ENCODE results near the gene ARMC3. TPM values are rescaled to one million over a fixed set of nuclear protein-coding genes. Genes with fewer than 3 reads are reported as not detected.
"Not testable (repeated sequence)": the region's sequence is repeated elsewhere in the genome, so short reads cannot be mapped to it uniquely, and the experiment has no call there.

The ARMC3 gene
- total RNA-seq, 5 donors from 2014 or later (not counting 1 experiment from before 2014, with no cell fraction given): not detected

DNA sequence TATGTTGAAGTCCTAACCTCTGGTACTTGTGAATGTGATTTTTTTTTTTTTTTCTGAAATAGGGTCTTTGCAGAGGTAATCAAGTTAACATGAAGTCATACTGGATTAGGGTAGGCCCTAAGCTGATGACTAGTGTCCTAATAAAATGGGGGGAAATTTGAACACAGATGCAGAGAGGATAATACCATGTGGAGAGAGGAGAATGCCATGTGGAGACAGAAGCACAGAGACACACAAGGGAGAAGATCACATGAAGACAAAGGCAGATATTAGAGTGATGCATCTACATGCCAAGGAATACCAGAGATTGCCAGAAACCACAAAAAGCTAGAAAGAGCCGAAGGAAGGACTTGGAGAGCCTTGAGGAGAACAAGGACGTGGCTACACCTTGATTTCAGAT lies 28.5 kb upstream of the ARMC3 start:
- no peaks in the 10 kb centered on the region for H3K4me1 Mint-ChIP-seq
- H3K27ac Mint-ChIP-seq: no peak overlapping the region
- Histone ChIP-seq H3K27me3 (replicated peaks in 1 of 2; ENCODE audit: control insufficient read depth in 2 of 2, extremely low read depth in 1 of 2, insufficient read depth in 2 of 2, low read length in 1 of 2) (peaks cover 0 to under 1% of the 10 kb centered on the region in 2 experiments), H3K4me3 (ENCODE audit: control insufficient read depth in 1 of 2, extremely low read depth in 1 of 2, low read length in 1 of 2) (no peak overlapping the region), H3K9me3 (no peaks in the 10 kb centered on the region), H3K4me1 (ENCODE audit: control insufficient read depth in 1 of 2, extremely low read depth in 1 of 2, insufficient read depth in 2 of 2, low read length in 2 of 2) (no peaks in the 10 kb centered on the region), H3K27ac (ENCODE audit: low read length) (no peak overlapping the region), H3K36me3 (ENCODE audit: control insufficient read depth in 2 of 2, extremely low read depth in 1 of 2, insufficient read depth in 1 of 2, low read length in 1 of 2) (no peaks in the 10 kb centered on the region)
- DNase-seq (no peak), ATAC-seq (replicated peaks in 1 of 4) (no peak)
- H3K9me3 Mint-ChIP-seq: peaks cover 6 to 13% (median 6%) of the 10 kb centered on the region in 3 donors
- WGBS (ENCODE audit: insufficient coverage): 80% methylated on average over 1 of the region's 2 CpGs
- H3K36me3 Mint-ChIP-seq: peaks cover 3% of the 10 kb centered on the region
- H3K27me3 Mint-ChIP-seq: peaks cover 0 to 2% of the 10 kb centered on the region in 2 donors
- no peak overlapping the region for H3K4me3 Mint-ChIP-seq
- ChIA-PET CTCF (interaction anchor here in 1 of 2 donors (0.5 kb wide), 1 partner anchor 318 kb away, joined by 7 read pairs; no protein-coding TSS in a partner anchor), POLR2A (interaction anchor here in 1 of 2 donors (0.7 kb wide), 1 partner anchor 167 kb away, joined by 4 read pairs; no protein-coding TSS in a partner anchor)

DNA sequence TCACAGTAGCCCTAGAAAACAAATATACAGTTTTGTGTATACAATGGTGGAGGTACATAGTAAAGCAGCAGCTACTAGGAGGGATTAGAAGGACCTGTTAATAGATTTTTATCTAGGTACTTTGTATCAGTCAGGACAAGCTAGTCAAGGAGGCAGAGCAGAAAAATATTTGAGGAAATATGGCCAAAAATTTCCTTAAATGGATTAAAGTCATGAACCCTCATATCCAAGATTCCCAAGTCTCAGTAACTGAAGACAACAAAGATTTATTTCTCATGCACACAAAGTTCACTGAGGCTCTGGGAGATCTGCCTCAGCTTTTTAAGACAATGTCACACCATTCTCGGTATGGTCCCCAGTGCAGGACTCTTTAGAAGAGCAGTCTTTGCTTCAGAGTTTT lies 28.1 kb upstream of the ARMC3 start:
- no peaks in the 10 kb centered on the region for H3K36me3 ChIP-seq (ENCODE audit: control insufficient read depth in 2 of 2, extremely low read depth in 1 of 2, insufficient read depth in 1 of 2, low read length in 1 of 2)
- ChIA-PET POLR2A (no interaction called here), CTCF (no interaction called here)
- no peaks in the 10 kb centered on the region for H3K9me3 ChIP-seq
- no peaks in the 10 kb centered on the region for H3K4me1 ChIP-seq (ENCODE audit: control insufficient read depth in 1 of 2, extremely low read depth in 1 of 2, insufficient read depth in 2 of 2, low read length in 2 of 2)
- H3K27ac ChIP-seq (ENCODE audit: low read length): no peak overlapping the region
- Mint-ChIP-seq H3K4me3 (no peak overlapping the region), H3K4me1 (no peaks in the 10 kb centered on the region), H3K27me3 (peaks cover 0 to 2% of the 10 kb centered on the region in 2 donors), H3K9me3 (peaks cover 6 to 13% (median 6%) of the 10 kb centered on the region in 3 donors), H3K27ac (no peak overlapping the region), H3K36me3 (peaks cover 3% of the 10 kb centered on the region)
- DNase-seq: no peak
- no peak overlapping the region for H3K4me3 ChIP-seq (ENCODE audit: control insufficient read depth in 1 of 2, extremely low read depth in 1 of 2, low read length in 1 of 2)
- no peaks in the 10 kb centered on the region for H3K27me3 ChIP-seq (replicated peaks in 1 of 2; ENCODE audit: control insufficient read depth in 2 of 2, extremely low read depth in 1 of 2, insufficient read depth in 2 of 2, low read length in 1 of 2)
- 80% methylated on average over 1 of the region's 1 CpG for WGBS (ENCODE audit: insufficient coverage)
- ATAC-seq (replicated peaks in 1 of 4): no peak

- Mint-ChIP-seq H3K4me3 (no peak overlapping the region), H3K36me3 (peaks cover 3% of the 10 kb centered on the region), H3K4me1 (no peaks in the 10 kb centered on the region), H3K27ac (no peak overlapping the region), H3K9me3 (peaks cover 6 to 22% (median 10%) of the 10 kb centered on the region in 3 donors), H3K27me3 (peaks cover 0 to 2% of the 10 kb centered on the region in 2 donors)
- DNase-seq (no peak), ATAC-seq (replicated peaks in 1 of 4) (no peak)
- Histone ChIP-seq H3K4me3 (ENCODE audit: control insufficient read depth in 1 of 2, extremely low read depth in 1 of 2, low read length in 1 of 2) (no peak overlapping the region), H3K36me3 (ENCODE audit: control insufficient read depth in 2 of 2, extremely low read depth in 1 of 2, insufficient read depth in 1 of 2, low read length in 1 of 2) (no peaks in the 10 kb centered on the region), H3K27ac (ENCODE audit: low read length) (no peak overlapping the region), H3K9me3 (no peaks in the 10 kb centered on the region), H3K27me3 (replicated peaks in 1 of 2; ENCODE audit: control insufficient read depth in 2 of 2, extremely low read depth in 1 of 2, insufficient read depth in 2 of 2, low read length in 1 of 2) (no peaks in the 10 kb centered on the region), H3K4me1 (ENCODE audit: control insufficient read depth in 1 of 2, extremely low read depth in 1 of 2, insufficient read depth in 2 of 2, low read length in 2 of 2) (no peaks in the 10 kb centered on the region)
- WGBS (ENCODE audit: insufficient coverage): no CpG with 5 or more reads among the region's 4 CpGs
- ChIA-PET POLR2A (no interaction called here), CTCF (no interaction called here)
Measured at GRCh38 chr10:22900841-22901601, 26.8 kb upstream of the ARMC3 start.

GRCh38 chr10:22902147-22902546 lies 25.7 kb upstream of the ARMC3 start:
- DNase-seq; POLR2A ChIA-PET; H3K4me3 Mint-ChIP-seq; ATAC-seq (replicated peaks in 1 of 4); H3K27ac ChIP-seq (ENCODE audit: low read length); H3K27me3 Mint-ChIP-seq; H3K36me3 Mint-ChIP-seq; H3K4me3 ChIP-seq (ENCODE audit: control insufficient read depth in 1 of 2, extremely low read depth in 1 of 2, low read length in 1 of 2); H3K4me1 ChIP-seq (ENCODE audit: control insufficient read depth in 1 of 2, extremely low read depth in 1 of 2, insufficient read depth in 2 of 2, low read length in 2 of 2); H3K27ac Mint-ChIP-seq; H3K27me3 ChIP-seq (replicated peaks in 1 of 2; ENCODE audit: control insufficient read depth in 2 of 2, extremely low read depth in 1 of 2, insufficient read depth in 2 of 2, low read length in 1 of 2); H3K9me3 ChIP-seq; H3K36me3 ChIP-seq (ENCODE audit: control insufficient read depth in 2 of 2, extremely low read depth in 1 of 2, insufficient read depth in 1 of 2, low read length in 1 of 2); H3K4me1 Mint-ChIP-seq; CTCF ChIA-PET: not testable (repeated sequence)
- no CpG with 5 or more reads among the region's 3 CpGs for WGBS (ENCODE audit: insufficient coverage)
- peaks cover 6 to 22% (median 10%) of the 10 kb centered on the region in 3 donors for H3K9me3 Mint-ChIP-seq

DNA sequence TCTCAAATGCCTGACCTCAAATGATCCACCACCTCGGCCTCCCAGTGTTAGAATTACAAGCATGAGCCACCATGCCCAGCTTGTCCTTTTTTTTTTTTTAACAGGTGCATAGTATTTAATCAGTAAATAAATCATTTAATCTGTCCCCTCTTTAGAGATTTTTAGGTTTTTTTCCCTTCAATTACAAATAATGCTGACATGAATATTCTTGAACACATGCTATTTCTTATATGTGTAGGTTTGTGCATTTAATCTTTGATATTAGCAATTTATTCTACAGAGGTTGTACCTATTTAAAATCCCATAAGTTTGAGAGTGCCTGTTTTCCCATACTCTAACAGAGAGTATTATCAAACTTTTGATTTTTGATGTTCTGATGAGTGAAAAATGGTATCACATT lies 24.2 kb upstream of the ARMC3 start:
- Mint-ChIP-seq H3K27me3 (no peaks in the 10 kb centered on the region), H3K4me3 (no peak overlapping the region), H3K27ac (no peak overlapping the region), H3K9me3 (peaks cover 9 to 36% (median 11%) of the 10 kb centered on the region in 3 donors), H3K36me3 (peaks cover 3% of the 10 kb centered on the region), H3K4me1 (no peaks in the 10 kb centered on the region)
- Histone ChIP-seq H3K36me3 (ENCODE audit: control insufficient read depth in 2 of 2, extremely low read depth in 1 of 2, insufficient read depth in 1 of 2, low read length in 1 of 2) (no peaks in the 10 kb centered on the region), H3K4me3 (ENCODE audit: control insufficient read depth in 1 of 2, extremely low read depth in 1 of 2, low read length in 1 of 2) (no peak overlapping the region), H3K4me1 (ENCODE audit: control insufficient read depth in 1 of 2, extremely low read depth in 1 of 2, insufficient read depth in 2 of 2, low read length in 2 of 2) (no peaks in the 10 kb centered on the region), H3K9me3 (no peaks in the 10 kb centered on the region), H3K27ac (ENCODE audit: low read length) (no peak overlapping the region), H3K27me3 (replicated peaks in 1 of 2; ENCODE audit: control insufficient read depth in 2 of 2, extremely low read depth in 1 of 2, insufficient read depth in 2 of 2, low read length in 1 of 2) (no peaks in the 10 kb centered on the region)
- POLR2A ChIA-PET: interaction anchor here (0.5 to 0.7 kb wide), 2 partner anchors 45 to 321 kb away, joined by 5 to 9 read pairs; no protein-coding TSS in a partner anchor
- ATAC-seq (replicated peaks in 1 of 4) (no peak), DNase-seq (no peak)
- CTCF ChIA-PET: interaction anchor here in 1 of 2 donors (0.7 kb wide), 1 partner anchor 356 kb away, joined by 3 read pairs; no protein-coding TSS in a partner anchor
- no CpG with 5 or more reads among the region's 1 CpG for WGBS (ENCODE audit: insufficient coverage)

GRCh38 chr10:22906767-22907166 lies 21.1 kb upstream of the ARMC3 start:
- POLR2A ChIA-PET: no interaction called here
- Histone ChIP-seq H3K9me3 (no peaks in the 10 kb centered on the region), H3K4me3 (ENCODE audit: control insufficient read depth in 1 of 2, extremely low read depth in 1 of 2, low read length in 1 of 2) (no peak overlapping the region), H3K27me3 (replicated peaks in 1 of 2; ENCODE audit: control insufficient read depth in 2 of 2, extremely low read depth in 1 of 2, insufficient read depth in 2 of 2, low read length in 1 of 2) (no peaks in the 10 kb centered on the region), H3K4me1 (ENCODE audit: control insufficient read depth in 1 of 2, extremely low read depth in 1 of 2, insufficient read depth in 2 of 2, low read length in 2 of 2) (no peaks in the 10 kb centered on the region), H3K36me3 (ENCODE audit: control insufficient read depth in 2 of 2, extremely low read depth in 1 of 2, insufficient read depth in 1 of 2, low read length in 1 of 2) (no peaks in the 10 kb centered on the region), H3K27ac (ENCODE audit: low read length) (no peak overlapping the region)
- no CpG with 5 or more reads among the region's 2 CpGs for WGBS (ENCODE audit: insufficient coverage)
- ATAC-seq (replicated peaks in 1 of 4) (no peak), DNase-seq (no peak)
- Mint-ChIP-seq H3K27me3 (no peaks in the 10 kb centered on the region), H3K4me3 (no peak overlapping the region), H3K9me3 (peaks cover 11 to 51% (median 20%) of the 10 kb centered on the region in 3 donors), H3K36me3 (peaks cover 12% of the 10 kb centered on the region), H3K27ac (no peak overlapping the region), H3K4me1 (no peaks in the 10 kb centered on the region)
- CTCF ChIA-PET: no interaction called here

All from T-cell (primary cell).